ENCODE measurements around the gene COL25A1.

Gene COL25A1

DNA sequence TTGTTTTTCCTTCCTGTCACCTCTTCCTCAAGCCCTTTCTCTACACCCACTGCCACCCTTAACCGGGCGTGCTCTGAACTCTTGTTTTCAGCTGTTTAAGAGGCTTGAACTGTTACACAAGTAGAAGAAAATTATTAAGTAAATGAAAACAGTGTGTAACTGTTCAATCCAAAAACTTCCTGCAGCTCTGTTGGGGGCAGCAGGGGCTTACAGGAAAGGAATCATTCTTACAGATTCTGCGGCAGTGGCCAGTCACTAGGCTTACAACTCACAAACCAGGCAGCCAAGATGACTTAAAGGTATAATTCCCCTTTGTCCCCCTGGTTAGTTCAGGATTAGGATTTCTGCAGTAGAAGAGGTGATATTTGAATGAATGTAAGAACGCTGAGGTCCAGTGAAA lies 469.4 kb downstream of the COL25A1 start:
- Histone ChIP-seq H3K9me3 (ENCODE audit: severe bottlenecking) (no peaks in the 10 kb centered on the region), H3K4me3 (ENCODE audit: low read depth, low read length) (no peak overlapping the region), H3K27me3 (ENCODE audit: insufficient read depth, low read depth, severe bottlenecking) (no peaks in the 10 kb centered on the region), H3K27ac (no peak overlapping the region), H3K36me3 (no peaks in the 10 kb centered on the region)
- TF ChIP-seq, protein P1, sequence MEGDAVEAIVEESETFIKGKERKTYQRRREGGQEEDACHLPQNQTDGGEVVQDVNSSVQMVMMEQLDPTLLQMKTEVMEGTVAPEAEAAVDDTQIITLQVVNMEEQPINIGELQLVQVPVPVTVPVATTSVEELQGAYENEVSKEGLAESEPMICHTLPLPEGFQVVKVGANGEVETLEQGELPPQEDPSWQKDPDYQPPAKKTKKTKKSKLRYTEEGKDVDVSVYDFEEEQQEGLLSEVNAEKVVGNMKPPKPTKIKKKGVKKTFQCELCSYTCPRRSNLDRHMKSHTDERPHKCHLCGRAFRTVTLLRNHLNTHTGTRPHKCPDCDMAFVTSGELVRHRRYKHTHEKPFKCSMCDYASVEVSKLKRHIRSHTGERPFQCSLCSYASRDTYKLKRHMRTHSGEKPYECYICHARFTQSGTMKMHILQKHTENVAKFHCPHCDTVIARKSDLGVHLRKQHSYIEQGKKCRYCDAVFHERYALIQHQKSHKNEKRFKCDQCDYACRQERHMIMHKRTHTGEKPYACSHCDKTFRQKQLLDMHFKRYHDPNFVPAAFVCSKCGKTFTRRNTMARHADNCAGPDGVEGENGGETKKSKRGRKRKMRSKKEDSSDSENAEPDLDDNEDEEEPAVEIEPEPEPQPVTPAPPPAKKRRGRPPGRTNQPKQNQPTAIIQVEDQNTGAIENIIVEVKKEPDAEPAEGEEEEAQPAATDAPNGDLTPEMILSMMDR (IDR thresholded peaks at IDR 0.05; ENCODE audit: low read depth, low read length), result no peak
- no peak for DNase-seq

DNA sequence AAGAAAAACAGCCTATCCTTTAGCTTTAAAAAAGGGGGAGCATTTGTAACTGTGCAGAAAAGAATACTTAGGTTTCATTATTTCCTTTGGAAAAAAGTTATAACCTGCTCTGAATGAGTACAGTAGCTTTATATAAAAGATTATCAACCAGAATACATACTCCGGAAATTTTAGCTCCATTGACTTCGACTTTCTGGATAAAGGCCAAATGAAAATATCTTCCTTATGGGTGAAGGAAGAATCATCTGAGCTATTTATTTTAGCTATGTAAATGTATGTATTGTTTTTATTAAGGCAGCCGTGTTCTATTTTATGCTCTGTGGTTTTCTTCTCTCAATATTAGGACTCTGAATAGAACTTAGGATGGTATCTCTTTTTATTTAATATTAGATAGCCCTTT lies 470.6 kb downstream of the COL25A1 start:
- Histone ChIP-seq H3K36me3 (no peaks in the 10 kb centered on the region), H3K27me3 (ENCODE audit: insufficient read depth, low read depth, severe bottlenecking) (no peaks in the 10 kb centered on the region), H3K4me3 (ENCODE audit: low read depth, low read length) (no peak overlapping the region), H3K27ac (no peak overlapping the region), H3K9me3 (ENCODE audit: severe bottlenecking) (no peaks in the 10 kb centered on the region)
- DNase-seq, result no peak
- TF ChIP-seq, protein P1 (IDR thresholded peaks at IDR 0.05; ENCODE audit: low read depth, low read length), result no peak

DNA sequence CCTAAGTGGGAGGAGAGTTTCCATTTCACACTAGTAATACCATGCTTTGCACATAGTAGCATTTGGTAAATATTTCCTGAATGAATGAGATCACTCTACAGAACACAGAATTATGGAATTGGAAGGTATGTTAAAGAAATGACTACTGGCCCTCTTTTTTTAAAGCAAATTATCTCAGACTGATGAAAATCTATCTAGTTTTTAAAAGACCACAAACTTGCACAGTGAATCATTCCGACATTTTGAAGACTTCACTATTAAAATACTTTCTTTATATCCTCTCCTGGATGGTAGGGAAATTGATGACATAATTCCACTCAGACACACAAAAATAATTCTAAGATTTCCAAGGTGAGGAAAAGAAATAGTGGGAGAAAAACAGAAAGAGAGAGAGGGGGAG lies 471.2 kb downstream of the COL25A1 start:
- Histone ChIP-seq H3K9me3 (ENCODE audit: severe bottlenecking) (no peaks in the 10 kb centered on the region), H3K36me3 (no peaks in the 10 kb centered on the region), H3K27me3 (ENCODE audit: insufficient read depth, low read depth, severe bottlenecking) (no peaks in the 10 kb centered on the region), H3K4me3 (ENCODE audit: low read depth, low read length) (no peak overlapping the region), H3K27ac (no peak overlapping the region)
- no peak for DNase-seq
- TF ChIP-seq, protein P1 (IDR thresholded peaks at IDR 0.05; ENCODE audit: low read depth, low read length), result no peak

DNA sequence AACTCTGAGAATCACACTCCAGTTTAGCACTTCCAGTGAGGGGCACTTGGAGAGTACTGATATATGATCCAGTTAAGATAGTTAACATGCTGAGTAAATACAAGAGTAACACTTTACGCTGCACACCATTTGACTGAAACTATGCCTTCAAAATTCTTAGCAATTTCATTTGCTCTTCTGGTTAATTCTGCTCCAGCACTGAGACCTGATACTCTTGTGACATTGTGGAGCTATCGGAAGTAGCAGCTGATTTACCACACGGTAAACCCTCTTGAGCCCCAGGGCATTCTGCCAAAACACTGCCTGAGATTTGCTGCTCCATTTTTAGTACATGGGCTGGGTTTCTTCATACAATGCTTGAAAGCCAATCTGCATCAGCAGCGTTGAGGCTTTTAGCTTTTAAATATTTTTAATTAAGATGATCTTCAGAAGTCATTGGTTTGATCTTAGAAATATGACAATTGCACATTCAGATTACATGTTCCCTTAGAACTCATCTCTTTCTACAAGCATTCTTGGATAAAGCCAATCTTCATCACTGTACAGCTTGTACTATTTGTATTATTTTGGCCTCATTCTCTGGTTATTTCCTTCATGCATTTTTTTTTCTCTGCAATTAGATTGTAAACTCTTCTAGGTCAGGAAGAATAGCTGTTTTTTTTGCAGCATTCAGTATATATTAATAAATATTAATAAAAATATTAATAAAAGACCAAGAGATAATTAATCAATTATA lies 471.8 kb downstream of the COL25A1 start:
- DNase-seq, result no peak
- Histone ChIP-seq H3K4me3 (ENCODE audit: low read depth, low read length) (no peak overlapping the region), H3K36me3 (no peaks in the 10 kb centered on the region), H3K27me3 (ENCODE audit: insufficient read depth, low read depth, severe bottlenecking) (no peaks in the 10 kb centered on the region), H3K27ac (no peak overlapping the region), H3K9me3 (ENCODE audit: severe bottlenecking) (no peaks in the 10 kb centered on the region)
- TF ChIP-seq, protein P1 (IDR thresholded peaks at IDR 0.05; ENCODE audit: low read depth, low read length), result no peak

DNA sequence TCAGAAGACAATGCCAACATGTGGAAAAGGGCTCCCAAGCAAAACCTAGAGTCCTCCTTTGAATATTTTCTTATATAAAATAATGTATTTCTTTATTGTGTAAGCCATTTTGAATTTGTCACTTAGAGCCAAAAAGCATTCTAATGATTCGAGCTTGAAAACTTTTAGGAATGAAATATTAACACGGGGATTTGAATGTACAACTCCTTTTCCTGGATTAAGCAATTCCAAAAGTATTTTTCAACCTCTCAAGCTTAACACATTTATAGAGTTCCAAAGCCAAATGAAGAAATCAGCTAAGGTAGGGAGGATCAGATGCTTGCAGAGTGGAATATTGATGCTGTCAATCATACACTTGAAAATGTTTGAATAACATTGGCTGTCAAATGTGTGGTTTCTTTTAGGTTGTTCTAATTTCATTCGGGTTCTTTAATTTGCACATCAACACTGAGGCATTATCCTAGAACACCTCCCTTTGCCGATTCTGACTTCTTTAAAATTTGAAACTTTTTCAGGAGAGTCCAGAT lies 472.4 kb downstream of the COL25A1 start:
- no peaks in the 10 kb centered on the region for H3K36me3 ChIP-seq
- DNase-seq, result no peak
- H3K9me3 ChIP-seq (ENCODE audit: severe bottlenecking), result no peaks in the 10 kb centered on the region
- TF ChIP-seq, protein P1 (IDR thresholded peaks at IDR 0.05; ENCODE audit: low read depth, low read length), result no peak
- no peaks in the 10 kb centered on the region for H3K27me3 ChIP-seq (ENCODE audit: insufficient read depth, low read depth, severe bottlenecking)
- H3K4me3 ChIP-seq (ENCODE audit: low read depth, low read length), result no peak overlapping the region
- H3K27ac ChIP-seq, result no peak overlapping the region

DNA sequence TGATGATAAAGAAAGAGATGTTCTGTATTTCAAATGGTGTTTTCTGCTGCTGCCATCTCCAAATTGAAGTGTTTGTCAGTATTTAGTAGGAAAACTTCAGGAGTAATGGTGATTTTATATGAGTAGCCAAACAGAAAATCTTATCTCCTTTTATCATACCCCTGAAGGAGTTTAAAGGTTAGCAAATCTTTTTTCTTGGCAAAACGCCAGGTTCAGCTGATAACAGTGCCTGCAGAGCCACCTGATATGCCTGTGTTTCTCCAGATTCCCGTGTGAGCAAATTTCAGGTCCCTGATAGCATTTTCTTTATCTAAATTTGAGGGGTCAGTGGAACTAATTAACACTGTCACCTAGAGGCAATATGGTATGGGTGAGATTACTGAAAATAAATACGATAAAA lies 473.8 kb downstream of the COL25A1 start:
- H3K36me3 ChIP-seq, result no peaks in the 10 kb centered on the region
- no peaks in the 10 kb centered on the region for H3K9me3 ChIP-seq (ENCODE audit: severe bottlenecking)
- no peak overlapping the region for H3K27ac ChIP-seq
- no peak overlapping the region for H3K4me3 ChIP-seq (ENCODE audit: low read depth, low read length)
- TF ChIP-seq, protein P1 (IDR thresholded peaks at IDR 0.05; ENCODE audit: low read depth, low read length), result no peak
- H3K27me3 ChIP-seq (ENCODE audit: insufficient read depth, low read depth, severe bottlenecking), result no peaks in the 10 kb centered on the region
- DNase-seq, result no peak

Data from WERI-Rb-1 (cell line).